ENCODE data around the gene TRAF6.

GRCh38 chr11:36451045-36451444, 59.0 kb downstream of the TRAF6 start:
- TF ChIP-seq CTCF (IDR thresholded peaks at IDR 0.05) (no peak), EP300 (IDR thresholded peaks at IDR 0.05) (no peak)
